HEK293 (cell line): Measurements from ENCODE around the gene RGS8.

Experiments used
- CTCF ChIA-PET: fragments of 350-600 bp; formaldehyde crosslinking; extraction: SDS; loops from one replicate; lab custom pipeline; 2021; ENCODE audit warnings: antibody characterized with exemption; lab: Yijun Ruan, JAX
- POLR2A ChIA-PET: fragments of 300-600 bp; formaldehyde crosslinking; extraction: SDS; loops from one replicate; lab custom pipeline; 2020; ENCODE audit warnings: antibody characterized with exemption, inconsistent platforms; lab: Yijun Ruan, JAX
- H3K27ac ChIP-seq: fragments of 200-500 bp; sonication (Bioruptor generic); 2 replicates; pipeline ENCODE4 v1.5.1; 2014; ENCODE audit warnings: low read depth, low read length, control low read depth, inconsistent platforms; ENCODE audit errors: extremely low read depth
- H3K36me3 ChIP-seq, 2 experiments: fragments of 200-500 bp in 1 of 2; sonication (Bioruptor generic) in 1 of 2; 1 replicate in 1 of 2; 2 replicates in 1 of 2; pipeline ENCODE4 v1.5.1; 2014 to 2017; ENCODE audit warnings: inconsistent platforms in 2 of 2, low read length in 2 of 2; ENCODE audit not compliant: control insufficient read depth in 2 of 2, insufficient read depth in 1 of 2
- H3K4me1 ChIP-seq: fragments of 200-500 bp; sonication (Bioruptor generic); 2 replicates; pipeline ENCODE4 v1.5.1; 2014; ENCODE audit warnings: mild to moderate bottlenecking, low read length, inconsistent platforms; ENCODE audit not compliant: control insufficient read depth, insufficient read depth
- H3K4me3 ChIP-seq: 2 replicates; pipeline ENCODE4 v1.5.1; 2011; ENCODE audit warnings: low read depth, mild to moderate bottlenecking, control low read depth, low read length, moderate library complexity
- H3K9me3 ChIP-seq: fragments of 200-500 bp; sonication (Bioruptor generic); 2 replicates; pipeline ENCODE4 v1.5.1; 2014; ENCODE audit warnings: low read depth, low read length, inconsistent platforms; ENCODE audit not compliant: control insufficient read depth, insufficient read depth
- BCL11A ChIP-seq: fragments of 450-650 bp; formaldehyde crosslinking; IDR thresholded peaks from 2 replicates; pipeline ENCODE4 v1.5.1; 2016; ENCODE audit warnings: low read depth, missing biosample characterization, missing genetic modification characterization
- GLI2 ChIP-seq: fragments of 450-650 bp; formaldehyde crosslinking; IDR thresholded peaks from 2 replicates; pipeline ENCODE4; 2017; ENCODE audit warnings: missing biosample characterization, missing genetic modification characterization, low read depth, borderline replicate concordance
- GLI4 ChIP-seq: fragments of 450-650 bp; formaldehyde crosslinking; IDR thresholded peaks from 2 replicates; pipeline ENCODE4 v1.5.1; 2016; ENCODE audit warnings: missing biosample characterization, missing genetic modification characterization
- SALL2 ChIP-seq: fragments of 450-650 bp; formaldehyde crosslinking; IDR thresholded peaks from 2 replicates; pipeline ENCODE4 v1.5.0; 2017; ENCODE audit warnings: missing biosample characterization, mild to moderate bottlenecking, missing genetic modification characterization, borderline replicate concordance
- ZBTB6 ChIP-seq: fragments of 450-650 bp; formaldehyde crosslinking; IDR thresholded peaks from 2 replicates; pipeline ENCODE4 v1.5.1; 2017; ENCODE audit warnings: missing biosample characterization, missing genetic modification characterization
- ZBTB7A ChIP-seq: fragments of 450-650 bp; formaldehyde crosslinking; IDR thresholded peaks from 2 replicates; pipeline ENCODE4 v1.5.1; 2016; ENCODE audit warnings: low read depth, missing biosample characterization, missing genetic modification characterization
- ZBTB8A ChIP-seq: fragments of 450-650 bp; formaldehyde crosslinking; IDR thresholded peaks from 2 replicates; pipeline ENCODE4 v1.5.1; 2016; ENCODE audit warnings: missing biosample characterization, missing genetic modification characterization
- ZEB2 ChIP-seq: fragments of 450-650 bp; formaldehyde crosslinking; IDR thresholded peaks from 2 replicates; pipeline ENCODE4 v1.5.1; 2016; ENCODE audit warnings: missing biosample characterization, missing genetic modification characterization
- ZFP3 ChIP-seq: fragments of 450-650 bp; formaldehyde crosslinking; IDR thresholded peaks from 2 replicates; pipeline ENCODE4 v1.5.1; 2016; ENCODE audit warnings: low read depth, missing biosample characterization, missing genetic modification characterization
- ZNF112 ChIP-seq: fragments of 450-650 bp; formaldehyde crosslinking; IDR thresholded peaks from 2 replicates; pipeline ENCODE4 v1.5.0; 2017; ENCODE audit warnings: missing biosample characterization, missing genetic modification characterization
- ZNF2 ChIP-seq: fragments of 450-650 bp; formaldehyde crosslinking; IDR thresholded peaks from 2 replicates; pipeline ENCODE4 v1.5.1; 2016; ENCODE audit warnings: missing biosample characterization, missing genetic modification characterization
- ZNF266 ChIP-seq: fragments of 450-650 bp; formaldehyde crosslinking; IDR thresholded peaks from 2 replicates; pipeline ENCODE4 v1.5.1; 2016; ENCODE audit warnings: missing biosample characterization, missing genetic modification characterization, low read depth
- ZNF292 ChIP-seq: fragments of 450-650 bp; formaldehyde crosslinking; IDR thresholded peaks from 2 replicates; pipeline ENCODE4 v1.5.1; 2016; ENCODE audit warnings: low read depth, missing biosample characterization, missing genetic modification characterization, borderline replicate concordance
- ZNF37A ChIP-seq: fragments of 450-650 bp; IDR thresholded peaks from 2 replicates; pipeline ENCODE4 v1.5.1; 2018; ENCODE audit warnings: missing biosample characterization, missing genetic modification characterization
- ZNF398 ChIP-seq: fragments of 450-650 bp; formaldehyde crosslinking; IDR thresholded peaks from 2 replicates; pipeline ENCODE4 v1.5.1; 2017; ENCODE audit warnings: missing biosample characterization, missing genetic modification characterization
- ZNF48 ChIP-seq: fragments of 450-650 bp; formaldehyde crosslinking; IDR thresholded peaks from 2 replicates; pipeline ENCODE4 v1.5.1; 2016; ENCODE audit warnings: missing biosample characterization, missing genetic modification characterization
- ZNF488 ChIP-seq: fragments of 450-650 bp; formaldehyde crosslinking; IDR thresholded peaks from 2 replicates; pipeline ENCODE4 v1.5.1; 2016; ENCODE audit warnings: missing biosample characterization, missing genetic modification characterization
- ZNF585B ChIP-seq: fragments of 450-650 bp; formaldehyde crosslinking; IDR thresholded peaks from 2 replicates; pipeline ENCODE4 v1.5.1; 2016; ENCODE audit warnings: missing biosample characterization, missing genetic modification characterization
- ZNF692 ChIP-seq: fragments of 450-650 bp; formaldehyde crosslinking; IDR thresholded peaks from 2 replicates; pipeline ENCODE4 v1.5.1; 2016; ENCODE audit warnings: missing biosample characterization, missing genetic modification characterization
- ZNF76 ChIP-seq: fragments of 450-650 bp; formaldehyde crosslinking; IDR thresholded peaks from 2 replicates; pipeline ENCODE4; 2016; ENCODE audit warnings: low read depth, missing biosample characterization, missing genetic modification characterization, borderline replicate concordance
- TF ChIP-seq, protein P1 (sequence below): fragments of 450-650 bp; formaldehyde crosslinking; optimal IDR thresholded peaks from 2 replicates; pipeline ENCODE3; 2016; ENCODE audit warnings: missing biosample characterization, mild to moderate bottlenecking, missing genetic modification characterization
- TF ChIP-seq, protein P2 (sequence below): fragments of 450-650 bp; formaldehyde crosslinking; IDR thresholded peaks from 2 replicates; pipeline ENCODE4 v1.5.1; 2016; ENCODE audit warnings: missing biosample characterization, missing genetic modification characterization
- TF ChIP-seq, protein P3 (sequence below): fragments of 450-650 bp; formaldehyde crosslinking; IDR thresholded peaks from 2 replicates; pipeline ENCODE4 v1.5.1; 2016; ENCODE audit warnings: missing biosample characterization, missing genetic modification characterization, low read depth

The RGS8 gene

DNA sequence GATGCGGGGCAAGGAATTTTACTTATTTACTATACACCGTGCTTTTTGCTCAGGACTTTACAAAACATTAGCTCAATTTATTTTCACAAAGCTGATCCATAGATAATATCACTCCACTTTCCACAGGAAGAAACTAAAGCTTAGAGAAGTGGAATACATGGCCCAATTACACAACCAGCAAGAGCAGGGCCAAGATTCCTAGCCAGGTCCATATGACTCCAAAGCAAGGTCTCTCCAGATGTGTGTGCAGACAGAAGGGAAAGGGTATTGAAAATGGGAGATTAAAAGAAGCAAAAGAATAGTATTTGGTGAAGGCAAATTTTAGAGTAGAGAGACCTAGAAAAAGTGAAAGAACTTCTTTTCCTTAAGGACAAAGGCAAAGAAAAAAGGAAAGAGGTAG, 30.4 kb downstream of the RGS8 start (continued):
- TF ChIP-seq, protein P1, sequence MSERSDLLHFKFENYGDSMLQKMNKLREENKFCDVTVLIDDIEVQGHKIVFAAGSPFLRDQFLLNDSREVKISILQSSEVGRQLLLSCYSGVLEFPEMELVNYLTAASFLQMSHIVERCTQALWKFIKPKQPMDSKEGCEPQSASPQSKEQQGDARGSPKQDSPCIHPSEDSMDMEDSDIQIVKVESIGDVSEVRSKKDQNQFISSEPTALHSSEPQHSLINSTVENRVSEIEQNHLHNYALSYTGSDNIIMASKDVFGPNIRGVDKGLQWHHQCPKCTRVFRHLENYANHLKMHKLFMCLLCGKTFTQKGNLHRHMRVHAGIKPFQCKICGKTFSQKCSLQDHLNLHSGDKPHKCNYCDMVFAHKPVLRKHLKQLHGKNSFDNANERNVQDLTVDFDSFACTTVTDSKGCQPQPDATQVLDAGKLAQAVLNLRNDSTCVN = no peak
- no peak for TF ChIP-seq ZFP3
- TF ChIP-seq, all 188 proteins: peak for 0

- TF ChIP-seq ZBTB6 (no peak), ZNF488 (tag by site-specific recombination) (no peak), ZNF76 (no peak), GLI2 (tag by site-specific recombination) (no peak), ZBTB7A (no peak), ZNF112 (tag by site-specific recombination) (no peak), GLI4 (tag by site-specific recombination) (no peak), ZNF585B (no peak)
- TF ChIP-seq, all 188 proteins: peak for 0
- CTCF ChIA-PET = interaction anchor here (0.8 to 1.4 kb wide), 3 partner anchors 9 to 51 kb away, joined by 3 to 5 read pairs (median 3); no protein-coding TSS in a partner anchor
- no peaks in the 10 kb centered on the region for H3K4me1 ChIP-seq
- H3K27ac ChIP-seq = no peak overlapping the region
- POLR2A ChIA-PET = no interaction called here
- H3K9me3 ChIP-seq = no peaks in the 10 kb centered on the region
- no peaks in the 10 kb centered on the region for H3K36me3 ChIP-seq
- H3K4me3 ChIP-seq = no peak overlapping the region
These were observed 31.5 kb downstream of the RGS8 start for GRCh38 chr1:182652933-182653332.

DNA sequence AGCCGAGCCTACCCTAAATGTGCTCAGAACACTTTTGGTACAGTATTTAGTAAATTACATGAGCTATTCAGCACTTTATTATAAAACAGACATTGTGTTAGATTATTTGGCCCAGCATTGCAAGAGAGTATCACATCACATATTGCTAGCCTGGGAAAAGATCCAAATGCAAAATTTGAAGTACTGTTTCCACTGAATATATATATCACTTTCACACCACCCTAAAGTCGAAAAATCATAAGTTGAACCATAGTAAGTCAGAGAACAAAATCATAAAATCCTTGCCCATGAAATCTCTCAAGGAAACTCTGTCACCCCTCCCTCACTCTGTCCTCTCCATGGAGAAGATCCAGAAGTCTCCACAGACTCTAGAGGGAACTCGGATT, 33.1 kb downstream of the RGS8 start:
- no peaks in the 10 kb centered on the region for H3K4me1 ChIP-seq
- no peaks in the 10 kb centered on the region for H3K9me3 ChIP-seq
- ChIA-PET CTCF (interaction anchor here (0.6 kb wide), 1 partner anchor 129 kb away, joined by 3 read pairs; no protein-coding TSS in a partner anchor), POLR2A (no interaction called here)
- no peak overlapping the region for H3K4me3 ChIP-seq
- no peak overlapping the region for H3K27ac ChIP-seq
- no peaks in the 10 kb centered on the region for H3K36me3 ChIP-seq
- TF ChIP-seq ZNF398 (tag by site-specific recombination) = no peak
- TF ChIP-seq SALL2 (tag by site-specific recombination) = no peak
- no peak for TF ChIP-seq ZNF292 (tag by site-specific recombination)
- no peak for TF ChIP-seq ZNF37A (tag by site-specific recombination)
- TF ChIP-seq BCL11A (tag by site-specific recombination) = no peak
- TF ChIP-seq, protein P2, sequence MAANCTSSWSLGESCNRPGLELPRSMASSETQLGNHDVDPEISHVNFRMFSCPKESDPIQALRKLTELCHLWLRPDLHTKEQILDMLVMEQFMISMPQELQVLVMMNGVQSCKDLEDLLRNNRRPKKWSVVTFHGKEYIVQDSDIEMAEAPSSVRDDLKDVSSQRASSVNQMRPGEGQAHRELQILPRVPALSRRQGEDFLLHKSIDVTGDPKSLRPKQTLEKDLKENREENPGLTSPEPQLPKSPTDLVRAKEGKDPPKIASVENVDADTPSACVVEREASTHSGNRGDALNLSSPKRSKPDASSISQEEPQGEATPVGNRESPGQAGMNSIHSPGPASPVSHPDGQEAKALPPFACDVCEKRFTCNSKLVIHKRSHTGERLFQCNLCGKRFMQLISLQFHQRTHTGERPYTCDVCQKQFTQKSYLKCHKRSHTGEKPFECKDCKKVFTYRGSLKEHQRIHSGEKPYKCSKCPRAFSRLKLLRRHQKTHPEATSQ (tag by site-specific recombination) = no peak
- no peak for TF ChIP-seq ZNF692 (tag by site-specific recombination)
- no peak for TF ChIP-seq ZNF2 (tag by site-specific recombination)
- TF ChIP-seq, protein P3, sequence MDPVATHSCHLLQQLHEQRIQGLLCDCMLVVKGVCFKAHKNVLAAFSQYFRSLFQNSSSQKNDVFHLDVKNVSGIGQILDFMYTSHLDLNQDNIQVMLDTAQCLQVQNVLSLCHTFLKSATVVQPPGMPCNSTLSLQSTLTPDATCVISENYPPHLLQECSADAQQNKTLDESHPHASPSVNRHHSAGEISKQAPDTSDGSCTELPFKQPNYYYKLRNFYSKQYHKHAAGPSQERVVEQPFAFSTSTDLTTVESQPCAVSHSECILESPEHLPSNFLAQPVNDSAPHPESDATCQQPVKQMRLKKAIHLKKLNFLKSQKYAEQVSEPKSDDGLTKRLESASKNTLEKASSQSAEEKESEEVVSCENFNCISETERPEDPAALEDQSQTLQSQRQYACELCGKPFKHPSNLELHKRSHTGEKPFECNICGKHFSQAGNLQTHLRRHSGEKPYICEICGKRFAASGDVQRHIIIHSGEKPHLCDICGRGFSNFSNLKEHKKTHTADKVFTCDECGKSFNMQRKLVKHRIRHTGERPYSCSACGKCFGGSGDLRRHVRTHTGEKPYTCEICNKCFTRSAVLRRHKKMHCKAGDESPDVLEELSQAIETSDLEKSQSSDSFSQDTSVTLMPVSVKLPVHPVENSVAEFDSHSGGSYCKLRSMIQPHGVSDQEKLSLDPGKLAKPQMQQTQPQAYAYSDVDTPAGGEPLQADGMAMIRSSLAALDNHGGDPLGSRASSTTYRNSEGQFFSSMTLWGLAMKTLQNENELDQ (tag by site-specific recombination) = no peak
- TF ChIP-seq ZBTB8A (tag by site-specific recombination) = no peak
- no peak for TF ChIP-seq ZNF266 (tag by site-specific recombination)
- no peak for TF ChIP-seq ZNF48 (tag by site-specific recombination)
- no peak for TF ChIP-seq ZEB2
